IMR-90 (cell line): Measurements from ENCODE around the gene WEE1. TPM values are rescaled to one million over a fixed set of nuclear protein-coding genes. Genes with fewer than 3 reads are reported as not detected.

Source experiments
- ATAC-seq: fragments of 200-7000 bp; cut with Tn5 transposase; 2 replicates; pipeline ENCODE4 v1.9.1; 2020; ENCODE audit warnings: low read depth, mild to moderate bottlenecking, moderate library complexity
- BruUV-seq: library from RNA; stranded (reverse); fragments of 400-500 nt; replicated peaks from 2 replicates; lab custom pipeline; 2021; lab: Mats Ljungman, UMichigan
- CTCF ChIA-PET: fragments of 300-600 bp; formaldehyde crosslinking; extraction: SDS; loops from one replicate; lab custom pipeline; 2021; ENCODE audit warnings: antibody characterized with exemption; lab: Yijun Ruan, JAX
- POLR2A ChIA-PET: fragments of 300-600 bp; sonication (Branson Sonifier 250); formaldehyde crosslinking; loops from one replicate; lab custom pipeline; 2022; ENCODE audit warnings: antibody characterized with exemption; ENCODE audit not compliant: unreplicated experiment; lab: Charles Lee
- DNase-seq: peaks from one replicate; pipeline ENCODE4 v3.0.0; 2013
- H2AFZ ChIP-seq: replicated peaks from 2 replicates; pipeline ENCODE3; 2013; ENCODE audit warnings: low read length, mild to moderate bottlenecking; ENCODE audit not compliant: poor library complexity
- H2AK5ac ChIP-seq: 2 replicates; pipeline ENCODE4 v1.6.1; 2013; ENCODE audit warnings: low read depth, low read length, inconsistent platforms
- H2AK9ac ChIP-seq: replicated peaks from 2 replicates; pipeline ENCODE3; 2013; ENCODE audit warnings: mild to moderate bottlenecking, low read depth, low read length, moderate library complexity; ENCODE audit not compliant: poor library complexity
- H2BK120ac ChIP-seq: 2 replicates; pipeline ENCODE4 v1.6.1; 2013; ENCODE audit warnings: low read depth, low read length, inconsistent platforms
- H2BK15ac ChIP-seq: 3 replicates; pipeline ENCODE4 v1.6.1; 2013; ENCODE audit warnings: low read depth, low read length, inconsistent platforms
- H2BK20ac ChIP-seq: 2 replicates; pipeline ENCODE4 v1.6.1; 2013; ENCODE audit warnings: low read depth, mild to moderate bottlenecking, inconsistent platforms, low read length, moderate library complexity
- H2BK5ac ChIP-seq: 2 replicates; pipeline ENCODE4 v1.6.1; 2013; ENCODE audit warnings: mild to moderate bottlenecking, low read depth, low read length, inconsistent platforms; ENCODE audit not compliant: poor library complexity, severe bottlenecking
- H3K14ac ChIP-seq: replicated peaks from 2 replicates; pipeline ENCODE4 v1.6.1; 2013; ENCODE audit warnings: low read depth, low read length, inconsistent platforms
- H3K18ac ChIP-seq: 2 replicates; pipeline ENCODE4 v1.6.1; 2013; ENCODE audit warnings: low read depth, low read length, control low read depth
- H3K23ac ChIP-seq: 2 replicates; pipeline ENCODE4 v1.6.1; 2013; ENCODE audit warnings: low read depth, low read length, inconsistent platforms
- H3K27ac ChIP-seq: 2 replicates; pipeline ENCODE4 v1.5.1; 2013; ENCODE audit warnings: mild to moderate bottlenecking, control low read depth, low read length; ENCODE audit not compliant: insufficient read depth
- H3K27me3 ChIP-seq: 2 replicates; pipeline ENCODE4 v1.6.1; 2013; ENCODE audit warnings: low read length; ENCODE audit not compliant: control insufficient read depth, insufficient read depth
- H3K36me3 ChIP-seq: 2 replicates; pipeline ENCODE4 v1.6.1; 2013; ENCODE audit warnings: low read length, mixed read lengths; ENCODE audit not compliant: control insufficient read depth, insufficient read depth
- H3K4ac ChIP-seq: 2 replicates; pipeline ENCODE4 v1.6.1; 2013; ENCODE audit warnings: low read depth, low read length, inconsistent platforms
- H3K4me1 ChIP-seq: 2 replicates; pipeline ENCODE4 v1.6.1; 2013; ENCODE audit warnings: low read length, mixed read lengths; ENCODE audit not compliant: control insufficient read depth, insufficient read depth
- H3K4me2 ChIP-seq: 2 replicates; pipeline ENCODE4 v1.6.1; 2013; ENCODE audit warnings: low read depth, mild to moderate bottlenecking, control low read depth, low read length, moderate library complexity
- H3K4me3 ChIP-seq: 2 replicates; pipeline ENCODE4 v1.5.1; 2013; ENCODE audit warnings: low read depth, mild to moderate bottlenecking, control low read depth, low read length, moderate library complexity; ENCODE audit not compliant: insufficient read depth
- H3K56ac ChIP-seq: 2 replicates; pipeline ENCODE4 v1.6.1; 2013; ENCODE audit warnings: low read length, inconsistent platforms; ENCODE audit not compliant: insufficient read depth; ENCODE audit errors: extremely low read depth
- H3K79me1 ChIP-seq, 2 experiments: 2 replicates each; pipeline ENCODE4 v1.6.1; 2013; ENCODE audit warnings: low read length in 2 of 2, inconsistent platforms in 1 of 2, low read depth in 1 of 2
- H3K9ac ChIP-seq: 2 replicates; pipeline ENCODE4 v1.6.1; 2013; ENCODE audit warnings: low read depth, low read length, control low read depth
- H3K9me1 ChIP-seq: 2 replicates; pipeline ENCODE4 v1.6.1; 2013; ENCODE audit warnings: low read length, inconsistent platforms; ENCODE audit not compliant: insufficient read depth
- H3K9me3 ChIP-seq: 2 replicates; pipeline ENCODE4 v1.6.1; 2013; ENCODE audit warnings: low read length; ENCODE audit not compliant: control insufficient read depth, insufficient read depth
- H4K20me1 ChIP-seq: 2 replicates; pipeline ENCODE4 v1.6.1; 2013; ENCODE audit warnings: low read length, inconsistent platforms; ENCODE audit not compliant: insufficient read depth
- H4K5ac ChIP-seq: 2 replicates; pipeline ENCODE4 v1.6.1; 2013; ENCODE audit warnings: mild to moderate bottlenecking, low read depth, low read length, control low read depth
- H4K8ac ChIP-seq, 2 experiments: 2 replicates each; pipeline ENCODE4 v1.6.1; 2013; ENCODE audit warnings: low read depth in 2 of 2, low read length in 2 of 2, control low read depth in 1 of 2, inconsistent platforms in 1 of 2
- H4K91ac ChIP-seq: 2 replicates; pipeline ENCODE4 v1.6.1; 2013; ENCODE audit warnings: low read depth, low read length, inconsistent platforms; ENCODE audit not compliant: insufficient read depth
- BHLHE40 ChIP-seq: fragments of 150-350 bp; IDR thresholded peaks from 2 replicates; pipeline ENCODE4 v1.6.1; 2016; ENCODE audit warnings: mild to moderate bottlenecking, low read depth, low read length
- RCOR1 ChIP-seq: IDR thresholded peaks from 2 replicates; pipeline ENCODE4 v1.6.1; 2012; ENCODE audit warnings: mild to moderate bottlenecking, low read length, improper control_type of control experiment; ENCODE audit not compliant: insufficient replicate concordance
- RFX5 ChIP-seq: IDR thresholded peaks from 2 replicates; pipeline ENCODE4 v1.8.0; 2012; ENCODE audit warnings: low read depth, mild to moderate bottlenecking, low read length, moderate library complexity
- SMC3 ChIP-seq: fragments of 150-350 bp; IDR thresholded peaks from 2 replicates; pipeline ENCODE4 v1.6.1; 2016; ENCODE audit warnings: low read depth, mild to moderate bottlenecking, antibody characterized with exemption, low read length, moderate library complexity
- WGBS, 2 experiments: methylation state at CpG; one replicate each; pipeline versions ENCODE4 v1.1.5 to v1.1.7; 2013; ENCODE audit warnings: missing lambda C conversion rate in 2 of 2; ENCODE audit not compliant: insufficient read length in 1 of 2; ENCODE audit errors: extremely low coverage in 2 of 2; 5-methylcytosine and 5-hydroxymethylcytosine counted together
- dilution Hi-C: fragments of 300-500 bp; cut with HindIII; formaldehyde crosslinking; loops from one replicate; pipeline ENCODE4 v1.14.3; 2018; ENCODE audit warnings: low sequenced_read_pairs; ENCODE audit not compliant: unreplicated experiment
- in situ Hi-C: fragments of 300-500 bp; cut with MboI; formaldehyde crosslinking; loops from 3 replicates; pipeline ENCODE4 v1.14.3; 2019; ENCODE audit warnings: low sequenced_read_pairs, inconsistent platforms, mixed read lengths
- intact Hi-C: fragments of 100-400 bp; cut with micrococcal nuclease; formaldehyde crosslinking; loops from 2 replicates; pipeline ENCODE4 v1.10.0; 2022
- polyA plus RNA-seq, 3 experiments: library from polyadenylated mRNA; depleted of rRNA; stranded (reverse); fragments of >200 nt; gene quantifications; 2 replicates each; pipeline ENCODE4 v1.2.3, GENCODE V29; 2012; ENCODE audit warnings: low replicate concordance in 1 of 3
- total RNA-seq: library from RNA; depleted of rRNA; stranded (reverse); fragments of >200 nt; gene quantifications from 2 replicates; pipeline ENCODE4 v1.2.3, GENCODE V29; 2012

Gene WEE1
- total and polyA plus RNA-seq, 2 of the 4 experiments (the other 2 are of a cell fraction): 26.5 to 29.2 TPM

GRCh38 chr11:9625728-9626127 lies 52.3 kb downstream of the WEE1 start:
- Histone ChIP-seq H4K91ac (no peak overlapping the region), H3K56ac (no peak overlapping the region), H2AFZ (no peak overlapping the region), H3K4me3 (no peak overlapping the region), H3K9ac (no peak overlapping the region), H2BK5ac (no peak overlapping the region), H3K23ac (no peak overlapping the region), H3K79me1 (no peaks in the 10 kb centered on the region), H2BK120ac (no peak overlapping the region), H2AK5ac (no peak overlapping the region), H3K18ac (no peak overlapping the region), H3K4me2 (no peak overlapping the region), H2AK9ac (no peak overlapping the region), H3K14ac (no peak overlapping the region), H3K4me1 (peaks cover 3% of the 10 kb centered on the region; the same call in 1 of the 2 replicates), H2BK20ac (no peak overlapping the region), H4K8ac (no peak overlapping the region), H3K4ac (no peak overlapping the region), H3K27ac (no peak overlapping the region), H3K27me3 (no peaks in the 10 kb centered on the region), H4K20me1 (no peaks in the 10 kb centered on the region), H4K5ac (no peak overlapping the region), H2BK15ac (no peak overlapping the region), H3K36me3 (no peaks in the 10 kb centered on the region), H3K9me3 (no peaks in the 10 kb centered on the region), H3K9me1 (peaks cover 3% of the 10 kb centered on the region; the same call in 1 of the 2 replicates)
- dilution Hi-C loops: no loop called here
- DNase-seq: no peak
- ChIA-PET CTCF (no interaction called here), POLR2A (interaction anchor here (0.6 kb wide), 1 partner anchor 165 kb away, joined by 5 read pairs; the partner anchor contains the start of gene ZNF143)
- TF ChIP-seq RFX5: no peak
- TF ChIP-seq BHLHE40: no peak
- no peak for TF ChIP-seq RCOR1
- TF ChIP-seq SMC3: no peak
- intact Hi-C loops: no loop called here
- in situ Hi-C loops: no loop called here
- no peak for ATAC-seq
- BruUV-seq: no TSS peak
- 50% methylated on average over 1 of the region's 3 CpGs; no CpG with 5 or more reads in 1 of the 2 experiments for WGBS, 2 experiments
